Stomach (tissue), 9 donors: ENCODE results near the gene HCFC1. TPM values are rescaled to one million over a fixed set of nuclear protein-coding genes. Genes with fewer than 3 reads are reported as not detected.
A peak's percentile ranks its signal among the peaks of the same experiment; 100 is the strongest.
"Not testable (repeated sequence)": the region's sequence is repeated elsewhere in the genome, so short reads cannot be mapped to it uniquely, and the experiment has no call there.

Experiments
- DNase-seq, 2 donors: peaks; one replicate each; pipeline versions ENCODE4 v3.0.0 to v3.0.0-alpha.2; 2013 to 2019
- H3K27ac ChIP-seq, 5 donors: fragments of 200-600 bp in 4 of 5; sonication (generic) in 4 of 5; one replicate each; pipeline ENCODE4 v1.5.1; 2013 to 2019; ENCODE audit warnings: mild to moderate bottlenecking in 1 of 5, moderate library complexity in 1 of 5
- H3K27me3 ChIP-seq, 3 donors: fragments of 200-600 bp; sonication (generic); one replicate each; pipeline ENCODE4 v1.5.1; 2017 to 2019; ENCODE audit warnings: mixed run types in 1 of 3
- H3K36me3 ChIP-seq, 4 donors: fragments of 200-600 bp; sonication (generic); 1 replicate in 3 of 4; 2 replicates in 1 of 4; pipeline ENCODE4 v1.5.1; 2016 to 2019
- H3K4me1 ChIP-seq, 4 donors: fragments of 200-600 bp; sonication (generic); one replicate each; pipeline ENCODE4 v1.5.1; 2016 to 2019
- H3K4me3 ChIP-seq, 4 donors: fragments of 200-600 bp; sonication (generic) in 3 of 4; one replicate each; pipeline ENCODE4 v1.5.1; 2016 to 2019; ENCODE audit warnings: mild to moderate bottlenecking in 1 of 4
- H3K9me3 ChIP-seq, 4 donors: fragments of 200-600 bp; sonication (generic); one replicate each; pipeline ENCODE4 v1.5.1; 2016 to 2019
- EP300 ChIP-seq: sonication (generic); formaldehyde crosslinking; IDR thresholded peaks from one replicate; pipeline ENCODE4 v1.6.1; 2017; ENCODE audit warnings: antibody characterized with exemption
- POLR2A ChIP-seq, 4 donors: fragments of 450-650 bp; IDR thresholded peaks; one replicate each; pipeline ENCODE4 v1.6.1; 2016; ENCODE audit warnings: antibody characterized with exemption in 4 of 4, control low read depth in 2 of 4, mild to moderate bottlenecking in 1 of 4, moderate library complexity in 1 of 4
- POLR2AphosphoS5 ChIP-seq, 3 donors: sonication (generic); formaldehyde crosslinking; IDR thresholded peaks; one replicate each; pipeline ENCODE4 v1.6.1; 2016; ENCODE audit warnings: antibody characterized with exemption in 3 of 3
- WGBS, 5 donors: extraction: QIAGEN DNeasy Blood & Tissue Kit in 3 of 5; methylation state at CpG; one replicate each; pipeline versions ENCODE4 v1.1.5 to v1.1.7; 2013 to 2018; 5-methylcytosine and 5-hydroxymethylcytosine counted together
- intact Hi-C: fragments of 100-400 bp; cut with DNase I; formaldehyde crosslinking; loops from one replicate; pipeline ENCODE4 v1.15.1; 2023; ENCODE audit warnings: low total_unique reads
- polyA plus RNA-seq, 3 donors: library from polyadenylated mRNA; stranded (reverse); fragments of 200-250 nt; gene quantifications; one replicate each; pipeline ENCODE4 v1.2.3, GENCODE V29; 2013
- total RNA-seq, 5 donors: library from RNA; depleted of rRNA; stranded (reverse); fragments of >200 nt; gene quantifications; one replicate each; pipeline versions ENCODE4 v1.1.0 to v1.2.3, GENCODE V29; 2014 to 2016
- TF ChIP-seq, protein P1 (sequence below), 7 experiments: fragments of 450-650 bp in 4 of 7; fragments of 200-600 bp in 3 of 7; sonication (generic) in 3 of 7; IDR thresholded peaks; one replicate each; pipeline ENCODE4 v1.5.1; 2016 to 2019; ENCODE audit warnings: antibody characterized with exemption in 7 of 7, control low read depth in 2 of 7, mild to moderate bottlenecking in 1 of 7
- donor health status: healthy with polysubstance abuse.
- donor health status: Bipolar disorder and iron deficiency.
- donor health status: healthy.

The HCFC1 gene
- total and polyA plus RNA-seq, 8 donors, result 9.0 to 61.6 (median 17.8) TPM

- peak overlapping the region in 4 of 5 donors; percentile 73 to 84 (median 80) for H3K27ac ChIP-seq
- intact Hi-C loops, result no loop called here
- no peaks in the 10 kb centered on the region for H3K9me3 ChIP-seq
- TF ChIP-seq, protein P1, sequence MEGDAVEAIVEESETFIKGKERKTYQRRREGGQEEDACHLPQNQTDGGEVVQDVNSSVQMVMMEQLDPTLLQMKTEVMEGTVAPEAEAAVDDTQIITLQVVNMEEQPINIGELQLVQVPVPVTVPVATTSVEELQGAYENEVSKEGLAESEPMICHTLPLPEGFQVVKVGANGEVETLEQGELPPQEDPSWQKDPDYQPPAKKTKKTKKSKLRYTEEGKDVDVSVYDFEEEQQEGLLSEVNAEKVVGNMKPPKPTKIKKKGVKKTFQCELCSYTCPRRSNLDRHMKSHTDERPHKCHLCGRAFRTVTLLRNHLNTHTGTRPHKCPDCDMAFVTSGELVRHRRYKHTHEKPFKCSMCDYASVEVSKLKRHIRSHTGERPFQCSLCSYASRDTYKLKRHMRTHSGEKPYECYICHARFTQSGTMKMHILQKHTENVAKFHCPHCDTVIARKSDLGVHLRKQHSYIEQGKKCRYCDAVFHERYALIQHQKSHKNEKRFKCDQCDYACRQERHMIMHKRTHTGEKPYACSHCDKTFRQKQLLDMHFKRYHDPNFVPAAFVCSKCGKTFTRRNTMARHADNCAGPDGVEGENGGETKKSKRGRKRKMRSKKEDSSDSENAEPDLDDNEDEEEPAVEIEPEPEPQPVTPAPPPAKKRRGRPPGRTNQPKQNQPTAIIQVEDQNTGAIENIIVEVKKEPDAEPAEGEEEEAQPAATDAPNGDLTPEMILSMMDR (IDR thresholded peaks at IDR 0.05), result no peak
- no peak for TF ChIP-seq POLR2A (IDR thresholded peaks at IDR 0.05)
- TF ChIP-seq EP300, result no peak
- TF ChIP-seq POLR2AphosphoS5 (IDR thresholded peaks at IDR 0.05), result no peak
- no peak for DNase-seq
- no peaks in the 10 kb centered on the region for H3K36me3 ChIP-seq
- peaks cover 0 to 23% (median 10%) of the 10 kb centered on the region in 4 donors for H3K4me1 ChIP-seq
- WGBS, 5 donors, result 56 to 73% (median 62%) methylated on average over 13 to 20 of the region's 20 CpGs
- peaks cover 0 to 3% (median 0%) of the 10 kb centered on the region in 3 donors for H3K27me3 ChIP-seq
- no peak overlapping the region for H3K4me3 ChIP-seq
These were observed 12.9 kb upstream of the HCFC1 start for GRCh38 chrX:153984351-153985178.

DNA sequence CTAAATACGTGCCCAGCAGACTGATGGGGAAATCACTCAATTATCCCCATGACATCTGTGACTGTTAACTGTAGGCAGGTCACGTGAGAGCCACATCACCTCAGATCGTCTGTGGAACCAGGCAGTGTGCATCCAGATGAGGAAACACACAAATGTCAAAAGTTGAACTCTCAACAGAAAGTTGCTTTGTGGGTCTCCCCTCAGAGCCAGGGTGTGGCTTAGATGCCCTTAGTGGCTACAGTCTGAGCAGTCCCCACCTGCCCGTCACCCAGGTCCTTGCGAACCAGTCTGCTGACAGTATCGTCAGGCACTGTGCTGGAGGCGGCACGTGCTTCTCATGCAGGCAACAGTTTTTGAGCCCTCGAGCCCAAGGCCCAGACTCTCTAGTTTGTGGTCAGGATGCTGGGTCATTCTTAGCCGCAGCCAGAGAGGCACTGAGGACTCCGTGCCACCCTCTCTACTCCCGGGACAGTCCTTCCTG, 11.7 kb upstream of the HCFC1 start:
- WGBS, 5 donors, result 79 to 89% (median 81%) methylated on average over 6 to 12 of the region's 12 CpGs
- Histone ChIP-seq H3K27me3 (peaks cover 0 to 3% (median 0%) of the 10 kb centered on the region in 3 donors), H3K36me3 (no peaks in the 10 kb centered on the region), H3K4me3 (no peak overlapping the region), H3K4me1 (peaks cover 0 to 23% (median 10%) of the 10 kb centered on the region in 4 donors), H3K9me3 (no peaks in the 10 kb centered on the region), H3K27ac (no peak overlapping the region)
- no peak for DNase-seq
- no peak for TF ChIP-seq POLR2AphosphoS5 (IDR thresholded peaks at IDR 0.05)
- TF ChIP-seq, protein P1 (IDR thresholded peaks at IDR 0.05), result no peak
- no peak for TF ChIP-seq EP300
- TF ChIP-seq POLR2A (IDR thresholded peaks at IDR 0.05), result no peak
- intact Hi-C loops, result no loop called here

DNA sequence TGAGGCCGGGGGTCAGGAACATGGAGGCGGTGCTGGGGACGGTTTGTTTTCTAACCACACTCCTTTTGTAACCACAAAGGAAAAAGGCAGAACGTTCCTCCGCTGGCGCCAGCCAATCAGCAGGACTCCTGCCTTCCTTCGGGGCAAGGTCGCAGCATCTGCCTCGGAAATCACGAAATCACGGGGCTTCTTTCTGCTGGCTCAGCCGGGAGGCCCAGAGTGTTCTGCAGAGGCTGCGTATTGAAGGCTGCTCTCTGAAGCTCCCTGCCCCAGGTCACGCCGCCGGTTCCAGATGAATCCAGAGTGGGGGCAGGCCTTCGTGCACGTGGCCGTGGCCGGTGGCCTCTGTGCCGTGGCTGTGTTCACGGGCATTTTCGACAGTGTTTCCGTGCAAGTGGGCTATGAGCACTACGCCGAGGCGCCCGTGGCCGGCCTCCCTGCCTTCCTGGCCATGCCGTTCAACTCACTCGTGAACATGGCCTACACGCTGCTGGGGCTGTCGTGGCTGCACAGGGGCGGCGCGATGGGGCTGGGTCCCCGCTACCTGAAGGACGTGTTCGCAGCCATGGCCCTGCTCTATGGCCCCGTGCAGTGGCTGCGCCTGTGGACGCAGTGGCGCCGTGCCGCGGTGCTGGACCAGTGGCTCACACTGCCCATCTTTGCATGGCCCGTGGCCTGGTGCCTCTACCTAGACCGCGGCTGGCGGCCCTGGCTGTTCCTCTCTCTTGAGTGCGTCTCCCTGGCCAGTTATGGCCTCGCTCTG, 10.3 kb upstream of the HCFC1 start:
- intact Hi-C loops, result no loop called here
- Histone ChIP-seq H3K27me3 (no peaks in the 10 kb centered on the region), H3K4me1 (peaks cover 0 to 23% (median 10%) of the 10 kb centered on the region in 4 donors), H3K4me3 (no peak overlapping the region), H3K36me3 (no peaks in the 10 kb centered on the region), H3K9me3 (no peaks in the 10 kb centered on the region), H3K27ac (peak overlapping the region in 3 of 5 donors; percentile 57 to 66 (median 64))
- peak in 1 of 2 donors; percentile 46 for DNase-seq
- 83 to 88% (median 86%) methylated on average over 17 to 52 of the region's 52 CpGs for WGBS, 5 donors
- TF ChIP-seq POLR2A (IDR thresholded peaks at IDR 0.05), result no peak
- TF ChIP-seq EP300, result no peak
- TF ChIP-seq, protein P1 (IDR thresholded peaks at IDR 0.05), result no peak
- no peak for TF ChIP-seq POLR2AphosphoS5 (IDR thresholded peaks at IDR 0.05)

GRCh38 chrX:153981231-153981630, 9.6 kb upstream of the HCFC1 start:
- Histone ChIP-seq H3K36me3 (no peaks in the 10 kb centered on the region), H3K27me3 (no peaks in the 10 kb centered on the region), H3K4me3 (no peak overlapping the region), H3K27ac (peak overlapping the region in 4 of 5 donors; percentile 15 to 66 (median 60)), H3K4me1 (peaks cover 0 to 21% (median 10%) of the 10 kb centered on the region in 4 donors), H3K9me3 (no peaks in the 10 kb centered on the region)
- intact Hi-C loops, result no loop called here
- TF ChIP-seq POLR2AphosphoS5 (IDR thresholded peaks at IDR 0.05) (no peak), EP300 (no peak)
- TF ChIP-seq, protein P1 (IDR thresholded peaks at IDR 0.05), result no peak
- WGBS, 5 donors, result 76 to 90% (median 88%) methylated on average over 2 to 7 of the region's 7 CpGs
- no peak for DNase-seq

DNA sequence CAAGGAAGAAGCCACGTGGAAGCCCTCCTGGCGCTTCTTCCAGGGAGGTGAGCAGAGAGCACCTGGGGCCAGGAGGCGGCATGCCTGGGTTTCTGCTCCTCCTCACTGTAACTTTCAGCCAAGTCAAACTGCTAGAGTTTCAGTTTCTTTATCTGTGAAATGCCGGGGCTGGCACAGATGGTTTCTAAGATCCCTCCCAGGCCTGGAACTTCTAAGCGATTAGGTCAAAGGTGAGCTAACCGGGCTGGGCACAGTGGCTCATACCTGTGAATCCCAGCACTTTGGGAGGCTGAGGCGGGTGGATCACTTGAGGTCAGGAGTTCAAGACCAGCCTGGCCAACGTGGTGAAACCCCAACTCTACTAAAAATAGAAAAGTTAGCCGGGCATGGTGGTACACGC, 8.8 kb upstream of the HCFC1 start:
- H3K4me3 ChIP-seq, H3K27me3 ChIP-seq, H3K36me3 ChIP-seq, intact Hi-C loops, H3K9me3 ChIP-seq: not testable (repeated sequence)
- Histone ChIP-seq H3K4me1 (peaks cover 0 to 16% (median 9%) of the 10 kb centered on the region in 4 donors), H3K27ac (peak overlapping the region; percentile 41 to 66 (median 57))
- WGBS, 5 donors, result 21 to 63% (median 43%) methylated on average over 3 to 9 of the region's 10 CpGs
- peak in 1 of 2 donors; percentile 6 for DNase-seq
